ENCODE data around the gene ERBB2.

GRCh38 chr17:39775031-39775430 is 75.2 kb downstream of the ERBB2 start:
- TF ChIP-seq CTCF (IDR thresholded peaks at IDR 0.05) (no peak), POLR2A (IDR thresholded peaks at IDR 0.05) (no peak)

Measured in vagina (tissue), 2 donors.